GM12878 (cell line): ENCODE results near the gene CCNY. TPM values are rescaled to one million over a fixed set of nuclear protein-coding genes. Genes with fewer than 3 reads are reported as not detected.

Experiments
- ATAC-seq: fragments of 200-7000 bp; cut with Tn5 transposase; 3 replicates; pipeline ENCODE4 v1.9.1; 2020; ENCODE audit warnings: mild to moderate bottlenecking, moderate library complexity
- BruUV-seq: library from RNA; stranded (reverse); fragments of 400-500 nt; replicated peaks from 2 replicates; lab custom pipeline; 2021; lab: Mats Ljungman, UMichigan
- CTCF ChIA-PET: fragments of 300-600 bp; sonication (Branson Sonifier 250); formaldehyde crosslinking; extraction: SDS; loops from one replicate; lab custom pipeline; 2021; ENCODE audit warnings: inconsistent platforms; lab: Yijun Ruan, JAX
- POLR2A ChIA-PET: fragments of 350-600 bp; formaldehyde crosslinking; extraction: SDS; loops from one replicate; lab custom pipeline; 2021; ENCODE audit warnings: inconsistent platforms; lab: Charles Lee
- RAD21 ChIA-PET: fragments of 300-600 bp; sonication (Branson Sonifier 250); formaldehyde crosslinking; loops from one replicate; lab custom pipeline; 2023; ENCODE audit warnings: antibody characterized with exemption; ENCODE audit not compliant: unreplicated experiment; lab: Charles Lee
- SMC1A ChIA-PET: fragments of 300-600 bp; sonication (Branson Sonifier 250); formaldehyde crosslinking; loops from one replicate; lab custom pipeline; 2023; ENCODE audit not compliant: unreplicated experiment, uncharacterized antibody; lab: Charles Lee
- DNase-seq: peaks from one replicate; pipeline ENCODE4 v3.0.0-alpha.2; 2011; ENCODE audit warnings: low read depth, low spot score
- FAIRE-seq: peaks from 3 replicates; lab custom pipeline; 2011; peaks lifted over from hg19 to GRCh38; lab: Jason Lieb, UNC
- H2AFZ ChIP-seq: 2 replicates; pipeline ENCODE4 v1.6.0; 2011; ENCODE audit warnings: low read depth, low read length, control low read depth; ENCODE audit not compliant: control insufficient read depth
- H3K27ac ChIP-seq: 2 replicates; pipeline ENCODE4 v1.5.1; 2011; ENCODE audit warnings: control low read depth; ENCODE audit not compliant: control insufficient read depth, insufficient read depth
- H3K27me3 ChIP-seq, 2 experiments: replicated peaks in 1 of 2; 2 replicates each; pipeline versions ENCODE4 v1.6.0 to v1.6.1; 2011; ENCODE audit warnings: low read length in 1 of 2; ENCODE audit not compliant: control insufficient read depth in 2 of 2, insufficient read depth in 2 of 2
- H3K36me3 ChIP-seq, 2 experiments: 2 replicates each; pipeline ENCODE4 v1.5.1; 2011; ENCODE audit warnings: low read length in 1 of 2; ENCODE audit not compliant: control insufficient read depth in 2 of 2, insufficient read depth in 2 of 2
- H3K4me1 ChIP-seq: 2 replicates; pipeline ENCODE4 v1.6.1; 2011; ENCODE audit warnings: mild to moderate bottlenecking, low read length, moderate library complexity, mixed read lengths; ENCODE audit not compliant: control insufficient read depth, insufficient read depth
- H3K4me2 ChIP-seq: 2 replicates; pipeline ENCODE4 v1.6.0; 2011; ENCODE audit warnings: control low read depth; ENCODE audit not compliant: control insufficient read depth, insufficient read depth
- H3K4me3 ChIP-seq: fragments of 200-600 bp; sonication (generic); 2 replicates; pipeline ENCODE4 v1.5.1; 2016
- H3K79me2 ChIP-seq: 2 replicates; pipeline ENCODE4 v1.6.0; 2011; ENCODE audit warnings: low read length; ENCODE audit not compliant: control insufficient read depth, insufficient read depth
- H3K9ac ChIP-seq: 2 replicates; pipeline ENCODE4 v1.8.0; 2011; ENCODE audit warnings: low read length, control low read depth, mixed read lengths; ENCODE audit not compliant: control insufficient read depth, insufficient read depth
- H3K9me3 ChIP-seq: replicated peaks from 3 replicates; pipeline ENCODE4 v1.5.1; 2011; ENCODE audit warnings: mild to moderate bottlenecking, low read length; ENCODE audit not compliant: control insufficient read depth, insufficient read depth
- H4K20me1 ChIP-seq: 2 replicates; pipeline ENCODE4 v1.6.0; 2011; ENCODE audit not compliant: control insufficient read depth, insufficient read depth
- CBFB ChIP-seq: IDR thresholded peaks from 2 replicates; pipeline ENCODE4 v1.6.1; 2016; ENCODE audit warnings: antibody characterized with exemption, low read depth
- IRF3 ChIP-seq: fragments of 450-650 bp; IDR thresholded peaks from 2 replicates; pipeline ENCODE4 v1.6.1; 2014; ENCODE audit warnings: mild to moderate bottlenecking
- IRF5 ChIP-seq: fragments of 450-650 bp; IDR thresholded peaks from 2 replicates; pipeline ENCODE4 v1.6.1; 2017; ENCODE audit warnings: borderline replicate concordance
- KLF5 ChIP-seq: fragments of 450-650 bp; IDR thresholded peaks from 2 replicates; pipeline ENCODE4 v1.6.1; 2014; ENCODE audit warnings: mild to moderate bottlenecking; ENCODE audit not compliant: partially characterized antibody
- NFIC ChIP-seq: IDR thresholded peaks from 2 replicates; pipeline ENCODE4 v1.6.1; 2012; ENCODE audit warnings: low read depth, mild to moderate bottlenecking, inconsistent platforms, low read length, moderate library complexity
- POLR2AphosphoS5 ChIP-seq: IDR thresholded peaks from 2 replicates; pipeline ENCODE4 v1.6.1; 2011; ENCODE audit warnings: mild to moderate bottlenecking, low read length, inconsistent platforms
- RAD51 ChIP-seq: fragments of 450-650 bp; IDR thresholded peaks from 2 replicates; pipeline ENCODE4 v1.6.1; 2016; ENCODE audit warnings: moderate library complexity, mild to moderate bottlenecking, inconsistent platforms
- RB1 ChIP-seq: fragments of 450-650 bp; formaldehyde crosslinking; IDR thresholded peaks from 2 replicates; pipeline ENCODE4 v1.6.1; 2017; ENCODE audit warnings: mild to moderate bottlenecking, borderline replicate concordance
- RBBP5 ChIP-seq: fragments of 200-600 bp; sonication (generic); conservative IDR thresholded peaks from 2 replicates; pipeline ENCODE4 v1.6.1; 2016
- SIX5 ChIP-seq: IDR thresholded peaks from 2 replicates; pipeline ENCODE4 v1.6.1; 2011; ENCODE audit warnings: mild to moderate bottlenecking, low read depth, low read length, moderate library complexity; ENCODE audit not compliant: severe bottlenecking
- SRF ChIP-seq, 2 experiments: IDR thresholded peaks; 2 replicates each; pipeline ENCODE4 v1.6.1; 2011; ENCODE audit warnings: low read depth in 2 of 2, low read length in 2 of 2, mild to moderate bottlenecking in 1 of 2, moderate library complexity in 1 of 2
- STAT1 ChIP-seq: fragments of 450-650 bp; conservative IDR thresholded peaks from 2 replicates; pipeline ENCODE4 v1.6.1; 2014; ENCODE audit warnings: antibody characterized with exemption, mild to moderate bottlenecking
- USF2 ChIP-seq: IDR thresholded peaks from 2 replicates; pipeline ENCODE4 v1.6.1; 2011; ENCODE audit warnings: low read depth, low read length, improper control_type of control experiment, borderline replicate concordance
- ZNF217 ChIP-seq: fragments of 450-650 bp; IDR thresholded peaks from 2 replicates; pipeline ENCODE4 v1.6.1; 2017; ENCODE audit warnings: antibody characterized with exemption, mild to moderate bottlenecking
- ZNF24 ChIP-seq: fragments of 450-650 bp; IDR thresholded peaks from 2 replicates; pipeline ENCODE4 v1.6.1; 2017; ENCODE audit warnings: antibody characterized with exemption, mild to moderate bottlenecking
- ZNF622 ChIP-seq: fragments of 450-650 bp; IDR thresholded peaks from 2 replicates; pipeline ENCODE4 v1.6.1; 2017; ENCODE audit warnings: mild to moderate bottlenecking, inconsistent platforms
- whole genome bisulfite sequencing: methylation state at CpG from one replicate; pipeline ENCODE4 v1.1.6; 2016; ENCODE audit warnings: low lambda C conversion rate; ENCODE audit not compliant: insufficient replicate concordance, insufficient coverage; ENCODE audit errors: missing lambda C conversion rate; 5-methylcytosine and 5-hydroxymethylcytosine counted together
- in situ Hi-C: fragments of 300-500 bp; cut with MboI; formaldehyde crosslinking; loops from 9 replicates; pipeline ENCODE4 v1.14.3; 2018; ENCODE audit warnings: mixed read lengths
- intact Hi-C: fragments of 100-400 bp; cut with micrococcal nuclease; formaldehyde crosslinking; loops from one replicate; pipeline ENCODE4 v1.14.2; 2022; ENCODE audit not compliant: unreplicated experiment
- polyA plus RNA-seq, 11 experiments: library from polyadenylated mRNA; depleted of rRNA in 4 of 11; unstranded in 6 of 11; stranded (reverse) in 5 of 11; fragments of >200 nt; fragmentation: Nextera tagmentation in 4 of 11; fragmentation: Illumina TruSeq in 1 of 11; extraction: Ambion mirVana in 4 of 11; extraction: Trizol in 1 of 11; gene quantifications; 1 replicate in 1 of 11; 2 replicates in 10 of 11; pipeline versions ENCODE4 v1.2.1 to v1.2.3, GENCODE V29; 2011 to 2016; ENCODE audit warnings: inconsistent platforms in 2 of 11, missing spikeins in 2 of 11, low read depth in 1 of 11
- total RNA-seq, 4 experiments: library from RNA; depleted of rRNA in 3 of 4; stranded (reverse); fragments of >200 nt in 3 of 4; fragmentation: Illumina TruSeq in 1 of 4; extraction: Trizol in 1 of 4; gene quantifications; 2 replicates each; pipeline versions ENCODE4 v1.2.1 to v1.2.3, GENCODE V29; 2013 to 2021
- TF ChIP-seq, protein P1 (sequence below): fragments of 450-650 bp; IDR thresholded peaks from 2 replicates; pipeline ENCODE4 v1.6.1; 2017; ENCODE audit warnings: mild to moderate bottlenecking, moderate library complexity
- TF ChIP-seq, protein P2 (sequence below): fragments of 150-350 bp; IDR thresholded peaks from 2 replicates; pipeline ENCODE4 v1.6.1; 2014; ENCODE audit warnings: mild to moderate bottlenecking, low read depth, low read length

The CCNY gene
- total and polyA plus RNA-seq, 10 of the 15 experiments (the other 5 are each of a cell fraction or from before 2014, with no cell fraction given): 3.6 to 50.0 (median 26.1) TPM

DNA sequence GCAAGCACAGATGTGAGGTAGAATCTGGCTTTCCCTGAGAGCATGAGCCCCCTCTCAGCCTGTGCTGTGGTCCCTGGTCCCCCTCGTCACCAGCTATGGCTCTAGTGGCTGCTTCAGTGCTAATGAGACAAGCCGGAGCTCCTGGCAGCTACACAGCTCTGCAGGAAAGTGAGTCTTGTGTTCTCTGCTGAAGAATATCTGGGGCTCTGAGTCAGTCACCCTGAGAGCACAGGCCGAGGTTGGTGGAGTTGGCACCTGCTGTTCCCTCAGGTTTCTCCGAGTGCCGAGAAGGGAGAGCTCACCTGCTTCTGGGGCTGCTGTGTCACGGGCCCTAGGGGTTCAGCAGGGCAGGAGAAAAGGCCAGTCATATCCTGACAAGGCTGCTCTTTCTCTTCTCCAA, 231.6 kb downstream of the CCNY start:
- SMC1A ChIA-PET: no interaction called here
- Histone ChIP-seq H3K4me2 (no peak overlapping the region), H3K79me2 (no peaks in the 10 kb centered on the region), H3K4me1 (peaks cover 8% of the 10 kb centered on the region), H3K27ac (no peak overlapping the region), H3K27me3 (no peaks in the 10 kb centered on the region), H2AFZ (no peak overlapping the region), H4K20me1 (no peaks in the 10 kb centered on the region), H3K4me3 (no peak overlapping the region), H3K9me3 (no peaks in the 10 kb centered on the region), H3K36me3 (peaks cover 3 to 13% of the 10 kb centered on the region in 2 experiments), H3K9ac (no peak overlapping the region)
- ATAC-seq (no peak), DNase-seq (no peak), FAIRE-seq (no peak)
- POLR2A ChIA-PET: no interaction called here
- 100% methylated on average over 6 of the region's 6 CpGs for WGBS
- intact Hi-C loops (loop anchor here (10.0 kb wide), 1 partner anchor 443 kb away; the partner anchor contains the start of gene CREM), in situ Hi-C loops (loop anchor here (10.0 kb wide), 1 partner anchor 443 kb away; the partner anchor contains the start of gene CREM)
- no TSS peak for BruUV-seq
- RAD21 ChIA-PET: no interaction called here
- CTCF ChIA-PET: no interaction called here
- no peak for TF ChIP-seq ZNF622
- no peak for TF ChIP-seq NFIC
- no peak for TF ChIP-seq USF2
- TF ChIP-seq ZNF217: no peak
- no peak for TF ChIP-seq IRF3
- TF ChIP-seq IRF5: no peak
- TF ChIP-seq CBFB: no peak
- no peak for TF ChIP-seq POLR2AphosphoS5
- no peak for TF ChIP-seq ZNF24
- TF ChIP-seq STAT1: no peak
- TF ChIP-seq SRF (IDR thresholded peaks at IDR 0.05; ENCODE audit: low read depth in 2 of 2, low read length in 2 of 2): no peak
- TF ChIP-seq, protein P1, sequence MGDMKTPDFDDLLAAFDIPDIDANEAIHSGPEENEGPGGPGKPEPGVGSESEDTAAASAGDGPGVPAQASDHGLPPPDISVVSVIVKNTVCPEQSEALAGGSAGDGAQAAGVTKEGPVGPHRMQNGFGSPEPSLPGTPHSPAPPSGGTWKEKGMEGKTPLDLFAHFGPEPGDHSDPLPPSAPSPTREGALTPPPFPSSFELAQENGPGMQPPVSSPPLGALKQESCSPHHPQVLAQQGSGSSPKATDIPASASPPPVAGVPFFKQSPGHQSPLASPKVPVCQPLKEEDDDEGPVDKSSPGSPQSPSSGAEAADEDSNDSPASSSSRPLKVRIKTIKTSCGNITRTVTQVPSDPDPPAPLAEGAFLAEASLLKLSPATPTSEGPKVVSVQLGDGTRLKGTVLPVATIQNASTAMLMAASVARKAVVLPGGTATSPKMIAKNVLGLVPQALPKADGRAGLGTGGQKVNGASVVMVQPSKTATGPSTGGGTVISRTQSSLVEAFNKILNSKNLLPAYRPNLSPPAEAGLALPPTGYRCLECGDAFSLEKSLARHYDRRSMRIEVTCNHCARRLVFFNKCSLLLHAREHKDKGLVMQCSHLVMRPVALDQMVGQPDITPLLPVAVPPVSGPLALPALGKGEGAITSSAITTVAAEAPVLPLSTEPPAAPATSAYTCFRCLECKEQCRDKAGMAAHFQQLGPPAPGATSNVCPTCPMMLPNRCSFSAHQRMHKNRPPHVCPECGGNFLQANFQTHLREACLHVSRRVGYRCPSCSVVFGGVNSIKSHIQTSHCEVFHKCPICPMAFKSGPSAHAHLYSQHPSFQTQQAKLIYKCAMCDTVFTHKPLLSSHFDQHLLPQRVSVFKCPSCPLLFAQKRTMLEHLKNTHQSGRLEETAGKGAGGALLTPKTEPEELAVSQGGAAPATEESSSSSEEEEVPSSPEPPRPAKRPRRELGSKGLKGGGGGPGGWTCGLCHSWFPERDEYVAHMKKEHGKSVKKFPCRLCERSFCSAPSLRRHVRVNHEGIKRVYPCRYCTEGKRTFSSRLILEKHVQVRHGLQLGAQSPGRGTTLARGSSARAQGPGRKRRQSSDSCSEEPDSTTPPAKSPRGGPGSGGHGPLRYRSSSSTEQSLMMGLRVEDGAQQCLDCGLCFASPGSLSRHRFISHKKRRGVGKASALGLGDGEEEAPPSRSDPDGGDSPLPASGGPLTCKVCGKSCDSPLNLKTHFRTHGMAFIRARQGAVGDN: no peak
- no peak for TF ChIP-seq RBBP5
- TF ChIP-seq RB1: no peak
- no peak for TF ChIP-seq SIX5
- TF ChIP-seq, protein P2, sequence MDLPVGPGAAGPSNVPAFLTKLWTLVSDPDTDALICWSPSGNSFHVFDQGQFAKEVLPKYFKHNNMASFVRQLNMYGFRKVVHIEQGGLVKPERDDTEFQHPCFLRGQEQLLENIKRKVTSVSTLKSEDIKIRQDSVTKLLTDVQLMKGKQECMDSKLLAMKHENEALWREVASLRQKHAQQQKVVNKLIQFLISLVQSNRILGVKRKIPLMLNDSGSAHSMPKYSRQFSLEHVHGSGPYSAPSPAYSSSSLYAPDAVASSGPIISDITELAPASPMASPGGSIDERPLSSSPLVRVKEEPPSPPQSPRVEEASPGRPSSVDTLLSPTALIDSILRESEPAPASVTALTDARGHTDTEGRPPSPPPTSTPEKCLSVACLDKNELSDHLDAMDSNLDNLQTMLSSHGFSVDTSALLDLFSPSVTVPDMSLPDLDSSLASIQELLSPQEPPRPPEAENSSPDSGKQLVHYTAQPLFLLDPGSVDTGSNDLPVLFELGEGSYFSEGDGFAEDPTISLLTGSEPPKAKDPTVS: no peak
- no peak for TF ChIP-seq KLF5
- no peak for TF ChIP-seq RAD51
